GM23338 (cell line): ENCODE data around the gene CEBPE. TPM values are rescaled to one million over a fixed set of nuclear protein-coding genes. Genes with fewer than 3 reads are reported as not detected.

Experiments
- ATAC-seq: fragments of 200-7000 bp; cut with Tn5 transposase; 3 replicates; pipeline ENCODE4 v1.9.1; 2020
- DNase-seq: peaks from one replicate; pipeline ENCODE4 v3.0.0-alpha.2; 2015; ENCODE audit warnings: low spot score
- H2AFZ ChIP-seq: fragments of 200-600 bp; sonication (generic); 2 replicates; pipeline ENCODE4 v1.8.0; 2016; ENCODE audit warnings: antibody characterized with exemption, mild to moderate bottlenecking, moderate library complexity
- H3F3A ChIP-seq: fragments of 200-600 bp; sonication (generic); replicated peaks from 2 replicates; pipeline ENCODE4 v1.8.0; 2017; ENCODE audit warnings: antibody characterized with exemption, mixed run types, low read depth
- H3K27ac ChIP-seq: fragments of 200-600 bp; sonication (generic); 2 replicates; pipeline ENCODE4 v1.6.1; 2016; ENCODE audit warnings: low read depth
- H3K27me3 ChIP-seq: fragments of 200-600 bp; sonication (generic); 2 replicates; pipeline ENCODE4 v1.8.0; 2016; ENCODE audit warnings: mild to moderate bottlenecking, mixed run types, moderate library complexity; ENCODE audit not compliant: insufficient read depth
- H3K36me3 ChIP-seq: fragments of 200-600 bp; sonication (generic); 2 replicates; pipeline ENCODE4 v1.8.0; 2016; ENCODE audit warnings: mild to moderate bottlenecking; ENCODE audit not compliant: insufficient read depth
- H3K4me1 ChIP-seq: fragments of 200-600 bp; sonication (generic); 2 replicates; pipeline ENCODE4 v1.8.0; 2016; ENCODE audit warnings: mild to moderate bottlenecking, moderate library complexity; ENCODE audit not compliant: insufficient read depth
- H3K4me2 ChIP-seq: fragments of 200-600 bp; sonication (generic); 2 replicates; pipeline ENCODE4 v1.7.1; 2017; ENCODE audit warnings: mixed run types
- H3K4me3 ChIP-seq: fragments of 200-600 bp; sonication (generic); 2 replicates; pipeline ENCODE4 v1.6.1; 2016; ENCODE audit warnings: mixed run types
- H3K79me2 ChIP-seq: fragments of 200-600 bp; sonication (generic); replicated peaks from 2 replicates; pipeline ENCODE4 v1.8.0; 2017; ENCODE audit warnings: mild to moderate bottlenecking; ENCODE audit not compliant: insufficient read depth
- H3K9me2 ChIP-seq: fragments of 200-600 bp; sonication (generic); 2 replicates; pipeline ENCODE4 v1.8.0; 2017; ENCODE audit not compliant: insufficient read depth
- H4K20me1 ChIP-seq: fragments of 200-600 bp; sonication (generic); replicated peaks from 2 replicates; pipeline ENCODE4 v1.8.0; 2017; ENCODE audit warnings: mild to moderate bottlenecking; ENCODE audit not compliant: insufficient read depth
- H3K27ac Mint-ChIP-seq: 2 replicates; pipeline ENCODE4 v1.8.0; 2020; ENCODE audit warnings: inconsistent platforms, mild to moderate bottlenecking, moderate library complexity, mixed read lengths
- H3K27me3 Mint-ChIP-seq: 3 replicates; pipeline ENCODE4 v1.8.0; 2022; ENCODE audit warnings: low read depth, mild to moderate bottlenecking, moderate library complexity, mixed read lengths, inconsistent platforms; ENCODE audit not compliant: insufficient read depth, poor library complexity
- H3K36me3 Mint-ChIP-seq: 3 replicates; pipeline ENCODE4 v1.8.0; 2021; ENCODE audit warnings: low read depth, mild to moderate bottlenecking, inconsistent platforms, moderate library complexity, mixed read lengths
- H3K4me1 Mint-ChIP-seq: 3 replicates; pipeline ENCODE4 v1.8.0; 2020; ENCODE audit warnings: mild to moderate bottlenecking, inconsistent platforms, mixed read lengths
- H3K4me3 Mint-ChIP-seq: 3 replicates; pipeline ENCODE4 v1.8.0; 2021; ENCODE audit warnings: moderate library complexity, mild to moderate bottlenecking, inconsistent platforms, mixed read lengths
- H3K9me3 Mint-ChIP-seq: 3 replicates; pipeline ENCODE4 v1.8.0; 2020; ENCODE audit warnings: moderate library complexity, mild to moderate bottlenecking, inconsistent platforms, mixed read lengths
- CREB1 ChIP-seq: fragments of 250-450 bp; sonication (Bioruptor Pico); IDR thresholded peaks from 2 replicates; pipeline ENCODE4 v1.5.0; 2020; ENCODE audit warnings: low read depth, mild to moderate bottlenecking, moderate library complexity
- CTCF ChIP-seq, 2 experiments: fragments of 200-600 bp in 1 of 2; sonication (generic) in 1 of 2; conservative IDR thresholded peaks; 2 replicates each; pipeline versions ENCODE4 v1.5.1 to v1.6.1; 2016 to 2017; ENCODE audit warnings: antibody characterized with exemption in 2 of 2, low read depth in 2 of 2, mild to moderate bottlenecking in 2 of 2, moderate library complexity in 1 of 2
- ETS1 ChIP-seq: IDR thresholded peaks from 2 replicates; pipeline ENCODE4 v1.6.1; 2016; ENCODE audit warnings: antibody characterized with exemption
- EZH2 ChIP-seq: fragments of 200-600 bp; sonication (generic); IDR thresholded peaks from one replicate; pipeline ENCODE4 v1.8.0; 2017; ENCODE audit warnings: antibody characterized with exemption, mild to moderate bottlenecking, low read depth; ENCODE audit not compliant: unreplicated experiment
- EZH2phosphoT487 ChIP-seq: fragments of 200-600 bp; sonication (generic); IDR thresholded peaks from one replicate; pipeline ENCODE4 v1.8.1; 2018; ENCODE audit warnings: antibody characterized with exemption; ENCODE audit not compliant: unreplicated experiment
- JUNB ChIP-seq: IDR thresholded peaks from one replicate; pipeline ENCODE4 v1.6.1; 2016; ENCODE audit warnings: antibody characterized with exemption; ENCODE audit not compliant: unreplicated experiment
- STAT1 ChIP-seq: IDR thresholded peaks from one replicate; pipeline ENCODE4 v1.6.1; 2016; ENCODE audit warnings: antibody characterized with exemption; ENCODE audit not compliant: unreplicated experiment
- ZNF114 ChIP-seq: fragments of 250-450 bp; sonication (Bioruptor Pico); IDR thresholded peaks from 2 replicates; pipeline ENCODE4 v1.5.0; 2020; ENCODE audit warnings: mild to moderate bottlenecking, moderate library complexity
- ZNF331 ChIP-seq: fragments of 250-450 bp; sonication (Bioruptor Pico); IDR thresholded peaks from 2 replicates; pipeline ENCODE4 v1.5.0; 2020; ENCODE audit warnings: low read depth, mild to moderate bottlenecking, moderate library complexity
- polyA plus RNA-seq: library from polyadenylated mRNA; unstranded; fragments of >200 nt; fragmentation: Nextera tagmentation; extraction: Ambion mirVana; gene quantifications from 2 replicates; pipeline ENCODE4 v1.2.1, GENCODE V29; 2016
- total RNA-seq: library from RNA; depleted of rRNA; stranded (reverse); fragments of >200 nt; shearing (Covaris generic); gene quantifications from 2 replicates; pipeline ENCODE4 v1.2.3, GENCODE V29; 2014
- TF ChIP-seq, protein P1 (sequence below): IDR thresholded peaks from one replicate; pipeline ENCODE4 v1.6.1; 2018; ENCODE audit warnings: antibody characterized with exemption; ENCODE audit not compliant: unreplicated experiment

The CEBPE gene
- total and polyA plus RNA-seq, 2 experiments from 2014 or later = not detected

- TF ChIP-seq CTCF (conservative IDR thresholded peaks at IDR 0.05; ENCODE audit: low read depth in 2 of 2) (no peak), EZH2 (no peak)
Measured at GRCh38 chr14:23080474-23080873, 38.6 kb downstream of the CEBPE start (continued).

- Mint-ChIP-seq H3K4me1 (no peaks in the 10 kb centered on the region), H3K4me3 (no peak overlapping the region), H3K27me3 (peaks cover 2% of the 10 kb centered on the region), H3K9me3 (no peaks in the 10 kb centered on the region), H3K27ac (no peak overlapping the region), H3K36me3 (peaks cover 87% of the 10 kb centered on the region)
- DNase-seq (no peak), ATAC-seq (no peak)
- Histone ChIP-seq H3K27ac (no peak overlapping the region), H3K27me3 (no peaks in the 10 kb centered on the region), H3K4me2 (no peak overlapping the region), H3K4me3 (no peak overlapping the region), H3K36me3 (peaks cover 79% of the 10 kb centered on the region), H3K9me2 (no peaks in the 10 kb centered on the region), H3K79me2 (peaks cover 30% of the 10 kb centered on the region), H2AFZ (no peak overlapping the region), H4K20me1 (peaks cover 38% of the 10 kb centered on the region), H3K4me1 (no peaks in the 10 kb centered on the region), H3F3A (peaks cover 37% of the 10 kb centered on the region)
- TF ChIP-seq STAT1 = no peak
- TF ChIP-seq CTCF (conservative IDR thresholded peaks at IDR 0.05; ENCODE audit: low read depth in 2 of 2) = no peak
- TF ChIP-seq EZH2phosphoT487 = no peak
Measured at GRCh38 chr14:23079716-23080115, 39.3 kb downstream of the CEBPE start.

DNA sequence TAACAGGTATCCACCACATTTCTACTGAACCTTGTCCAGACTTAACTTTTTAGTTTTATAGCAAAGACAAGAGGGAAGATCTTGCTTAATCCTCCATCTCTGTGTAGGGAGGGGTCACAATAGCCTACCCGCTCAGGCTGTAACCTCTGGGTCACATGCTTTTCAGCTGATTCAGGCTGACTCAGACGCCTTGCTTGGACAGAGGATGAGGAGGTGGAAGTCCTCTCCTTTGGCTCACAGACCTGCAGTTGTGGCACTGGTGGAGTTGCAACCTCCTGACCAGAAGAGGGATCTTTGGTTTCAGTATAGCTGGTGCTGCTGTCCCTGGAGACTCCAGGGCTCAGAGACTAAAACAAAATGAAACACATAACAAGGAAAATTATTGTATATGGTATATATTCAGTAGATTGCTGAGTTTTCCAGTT is 40.4 kb downstream of the CEBPE start:
- Histone ChIP-seq H3K4me1 (no peaks in the 10 kb centered on the region), H4K20me1 (peaks cover 28% of the 10 kb centered on the region), H3K4me3 (no peak overlapping the region), H3K79me2 (peaks cover 24% of the 10 kb centered on the region), H3K9me2 (no peaks in the 10 kb centered on the region), H3K4me2 (no peak overlapping the region), H3K36me3 (peaks cover 77% of the 10 kb centered on the region), H3K27ac (no peak overlapping the region; the same call in 1 of the 2 replicates), H3K27me3 (no peaks in the 10 kb centered on the region), H2AFZ (no peak overlapping the region), H3F3A (peaks cover 40% of the 10 kb centered on the region)
- H3K27me3 Mint-ChIP-seq = peaks cover 2% of the 10 kb centered on the region
- peaks cover 89% of the 10 kb centered on the region for H3K36me3 Mint-ChIP-seq
- no peaks in the 10 kb centered on the region for H3K4me1 Mint-ChIP-seq
- no peak overlapping the region for H3K4me3 Mint-ChIP-seq
- no peak for DNase-seq
- no peak overlapping the region for H3K27ac Mint-ChIP-seq
- ATAC-seq = no peak
- no peaks in the 10 kb centered on the region for H3K9me3 Mint-ChIP-seq
- TF ChIP-seq CREB1 (CRISPR knock-in tag) = no peak
- no peak for TF ChIP-seq STAT1
- no peak for TF ChIP-seq ZNF114 (CRISPR knock-in tag)
- TF ChIP-seq, protein P1, sequence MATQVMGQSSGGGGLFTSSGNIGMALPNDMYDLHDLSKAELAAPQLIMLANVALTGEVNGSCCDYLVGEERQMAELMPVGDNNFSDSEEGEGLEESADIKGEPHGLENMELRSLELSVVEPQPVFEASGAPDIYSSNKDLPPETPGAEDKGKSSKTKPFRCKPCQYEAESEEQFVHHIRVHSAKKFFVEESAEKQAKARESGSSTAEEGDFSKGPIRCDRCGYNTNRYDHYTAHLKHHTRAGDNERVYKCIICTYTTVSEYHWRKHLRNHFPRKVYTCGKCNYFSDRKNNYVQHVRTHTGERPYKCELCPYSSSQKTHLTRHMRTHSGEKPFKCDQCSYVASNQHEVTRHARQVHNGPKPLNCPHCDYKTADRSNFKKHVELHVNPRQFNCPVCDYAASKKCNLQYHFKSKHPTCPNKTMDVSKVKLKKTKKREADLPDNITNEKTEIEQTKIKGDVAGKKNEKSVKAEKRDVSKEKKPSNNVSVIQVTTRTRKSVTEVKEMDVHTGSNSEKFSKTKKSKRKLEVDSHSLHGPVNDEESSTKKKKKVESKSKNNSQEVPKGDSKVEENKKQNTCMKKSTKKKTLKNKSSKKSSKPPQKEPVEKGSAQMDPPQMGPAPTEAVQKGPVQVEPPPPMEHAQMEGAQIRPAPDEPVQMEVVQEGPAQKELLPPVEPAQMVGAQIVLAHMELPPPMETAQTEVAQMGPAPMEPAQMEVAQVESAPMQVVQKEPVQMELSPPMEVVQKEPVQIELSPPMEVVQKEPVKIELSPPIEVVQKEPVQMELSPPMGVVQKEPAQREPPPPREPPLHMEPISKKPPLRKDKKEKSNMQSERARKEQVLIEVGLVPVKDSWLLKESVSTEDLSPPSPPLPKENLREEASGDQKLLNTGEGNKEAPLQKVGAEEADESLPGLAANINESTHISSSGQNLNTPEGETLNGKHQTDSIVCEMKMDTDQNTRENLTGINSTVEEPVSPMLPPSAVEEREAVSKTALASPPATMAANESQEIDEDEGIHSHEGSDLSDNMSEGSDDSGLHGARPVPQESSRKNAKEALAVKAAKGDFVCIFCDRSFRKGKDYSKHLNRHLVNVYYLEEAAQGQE = no peak
- TF ChIP-seq ZNF331 (CRISPR knock-in tag) = no peak
- TF ChIP-seq EZH2phosphoT487 = no peak
- TF ChIP-seq JUNB = no peak
- no peak for TF ChIP-seq ETS1
- no peak for TF ChIP-seq CTCF (conservative IDR thresholded peaks at IDR 0.05; ENCODE audit: low read depth in 2 of 2)
- TF ChIP-seq EZH2 = no peak
